HG03575 (cell line): Measurements from ENCODE around the gene ACTG1.

ENCODE experiments used
- ATAC-seq: cut with Tn5 transposase; IDR thresholded peaks from one replicate; pipeline ENCODE4 v1.9.1; 2021; ENCODE audit not compliant: unreplicated experiment, insufficient number of reproducible peaks, low FRiP score; ENCODE audit errors: extremely low read depth

ACTG1 gene

DNA sequence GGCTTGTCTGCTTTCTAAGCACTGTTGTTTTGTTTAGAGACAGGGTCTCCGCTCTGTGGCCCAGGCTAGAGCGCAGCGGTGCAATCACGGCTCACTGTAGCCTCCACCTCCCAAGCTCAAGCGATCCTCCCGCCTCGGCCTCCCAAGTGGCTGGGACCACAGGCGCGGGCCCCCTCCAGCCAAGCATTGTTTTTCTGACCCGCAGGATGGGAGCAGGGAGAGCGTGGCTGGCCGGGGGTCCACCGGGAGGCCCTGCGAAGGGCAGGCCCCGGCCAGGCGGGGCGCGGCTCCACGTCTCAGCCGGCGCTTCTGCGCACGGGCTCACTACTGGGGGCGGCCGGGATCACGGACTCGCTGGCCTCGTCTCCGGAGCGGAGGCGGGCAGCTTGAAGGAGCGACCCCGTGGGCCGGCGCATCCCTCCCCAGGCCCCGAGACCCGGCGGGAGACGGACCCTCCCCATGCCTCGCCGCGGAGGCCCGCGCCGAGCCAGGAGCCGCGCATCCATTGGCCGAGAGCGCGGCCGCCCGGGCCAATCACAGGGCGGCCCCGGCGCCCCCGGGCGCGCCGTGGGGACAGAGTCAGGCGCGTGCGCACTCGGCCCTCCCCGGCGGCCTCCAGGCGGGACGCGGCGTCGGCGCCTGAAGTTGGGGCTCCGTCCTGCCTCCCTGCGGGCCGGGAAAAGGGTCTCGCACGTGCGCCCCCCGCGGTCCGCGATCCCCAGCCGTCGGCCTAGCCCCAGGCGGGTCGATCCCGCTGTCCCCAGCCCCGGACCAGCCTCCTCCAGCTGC lies 24.9 kb downstream of the ACTG1 start:
- ATAC-seq, result no peak

DNA sequence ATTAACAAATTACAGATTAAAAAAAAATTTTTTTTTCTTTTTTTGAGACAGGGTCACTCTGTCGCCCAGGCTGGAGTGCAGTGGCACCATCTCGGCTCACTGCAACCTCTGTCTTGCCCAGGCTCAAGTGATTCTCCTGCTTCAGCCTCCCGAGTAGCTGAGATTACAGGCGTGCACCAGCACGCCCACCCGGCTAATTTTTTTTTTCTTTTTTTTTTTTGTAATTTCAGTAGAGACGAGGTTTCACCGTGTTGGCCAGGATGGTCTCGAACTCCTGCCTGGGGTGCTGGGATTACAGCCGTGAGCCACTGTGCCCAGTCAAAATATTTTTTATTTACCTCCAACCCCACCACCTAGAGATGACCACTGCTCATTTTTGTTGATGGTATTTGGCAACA lies 25.5 kb downstream of the ACTG1 start:
- no peak for ATAC-seq

DNA sequence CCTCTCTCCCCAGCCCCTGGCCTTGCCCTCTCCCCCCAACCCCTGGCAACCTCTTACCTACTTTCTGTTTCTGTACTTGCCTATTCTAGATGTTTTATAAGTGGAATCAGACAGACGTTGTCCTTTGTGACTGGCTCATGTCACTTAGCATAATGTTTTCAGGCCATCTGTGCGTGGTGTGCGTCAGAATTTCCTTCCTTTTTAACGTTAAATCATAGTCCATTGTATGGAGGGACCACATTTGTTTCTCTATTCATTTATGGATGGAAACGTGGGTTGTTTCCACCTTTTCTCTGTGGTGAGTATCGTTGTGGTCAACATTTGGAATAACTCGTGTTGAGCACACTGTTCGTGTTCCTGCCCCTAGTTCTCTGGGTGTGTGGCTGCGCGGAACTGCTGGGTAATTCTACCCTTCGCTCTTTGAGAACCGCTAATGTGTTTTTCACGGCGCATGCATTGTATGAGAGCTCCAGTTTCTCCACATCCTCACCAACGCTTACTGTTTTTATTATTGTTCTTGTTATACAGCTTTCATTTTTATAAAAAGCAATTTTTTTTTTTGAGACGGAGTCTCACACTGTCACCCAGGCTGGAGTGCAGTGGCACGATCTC lies 26.3 kb downstream of the ACTG1 start:
- ATAC-seq, result no peak

DNA sequence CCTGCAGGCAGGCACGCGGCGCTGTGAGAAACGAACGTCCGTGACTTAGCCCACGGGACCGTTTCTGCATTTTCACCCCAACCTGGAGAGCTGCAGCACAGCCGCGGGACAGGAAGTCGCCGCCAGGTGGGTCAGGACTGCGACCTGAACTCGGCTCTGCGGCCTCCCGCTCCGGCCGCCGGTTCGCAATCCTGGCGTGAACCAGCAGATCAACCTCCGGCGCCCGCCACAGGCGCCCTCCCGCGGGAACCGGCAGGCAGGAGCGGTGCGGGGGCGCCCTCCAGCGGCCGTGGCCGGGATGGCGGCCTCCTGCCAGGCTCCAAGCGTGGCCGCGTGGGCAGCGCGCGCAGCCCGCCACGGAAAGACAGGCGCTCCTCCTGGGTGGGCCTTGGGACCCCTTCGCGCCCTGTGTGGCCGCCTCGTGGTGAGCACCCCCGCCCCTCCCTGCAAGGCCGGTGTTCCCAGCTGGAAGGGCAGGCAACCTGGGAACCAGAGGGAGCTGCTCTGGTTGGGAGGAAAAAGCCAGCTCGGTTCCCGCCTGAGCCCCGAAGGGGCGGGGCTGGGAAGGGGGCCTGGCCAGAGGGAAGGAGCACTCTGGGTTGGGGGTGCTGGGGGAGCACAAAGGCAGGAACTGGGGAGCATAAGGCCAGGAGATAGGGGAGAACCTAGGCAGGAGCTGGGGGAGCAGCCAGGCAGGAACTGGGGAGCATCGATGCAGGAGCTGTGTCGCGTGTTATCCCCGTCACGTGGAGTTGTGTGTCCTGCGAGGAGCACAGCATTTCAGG lies 28.2 kb downstream of the ACTG1 start:
- no peak for ATAC-seq

DNA sequence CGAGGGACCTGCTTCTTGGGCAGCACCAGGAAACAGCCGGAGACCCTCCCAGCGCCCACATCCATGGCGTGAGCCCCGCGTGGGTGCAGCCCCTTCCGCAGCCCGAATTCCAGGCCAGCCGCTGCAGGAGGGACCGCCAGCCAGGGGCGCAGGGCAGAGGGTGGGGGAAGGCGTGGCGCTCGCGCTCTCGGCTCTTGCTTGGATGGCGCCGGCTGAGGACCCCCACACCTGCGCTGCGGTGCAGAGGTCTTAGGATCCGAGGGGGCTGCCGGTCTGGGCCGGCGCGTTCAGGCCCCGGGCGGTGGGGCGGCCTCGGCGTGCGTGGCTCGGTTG lies 28.8 kb downstream of the ACTG1 start:
- ATAC-seq, result no peak

DNA sequence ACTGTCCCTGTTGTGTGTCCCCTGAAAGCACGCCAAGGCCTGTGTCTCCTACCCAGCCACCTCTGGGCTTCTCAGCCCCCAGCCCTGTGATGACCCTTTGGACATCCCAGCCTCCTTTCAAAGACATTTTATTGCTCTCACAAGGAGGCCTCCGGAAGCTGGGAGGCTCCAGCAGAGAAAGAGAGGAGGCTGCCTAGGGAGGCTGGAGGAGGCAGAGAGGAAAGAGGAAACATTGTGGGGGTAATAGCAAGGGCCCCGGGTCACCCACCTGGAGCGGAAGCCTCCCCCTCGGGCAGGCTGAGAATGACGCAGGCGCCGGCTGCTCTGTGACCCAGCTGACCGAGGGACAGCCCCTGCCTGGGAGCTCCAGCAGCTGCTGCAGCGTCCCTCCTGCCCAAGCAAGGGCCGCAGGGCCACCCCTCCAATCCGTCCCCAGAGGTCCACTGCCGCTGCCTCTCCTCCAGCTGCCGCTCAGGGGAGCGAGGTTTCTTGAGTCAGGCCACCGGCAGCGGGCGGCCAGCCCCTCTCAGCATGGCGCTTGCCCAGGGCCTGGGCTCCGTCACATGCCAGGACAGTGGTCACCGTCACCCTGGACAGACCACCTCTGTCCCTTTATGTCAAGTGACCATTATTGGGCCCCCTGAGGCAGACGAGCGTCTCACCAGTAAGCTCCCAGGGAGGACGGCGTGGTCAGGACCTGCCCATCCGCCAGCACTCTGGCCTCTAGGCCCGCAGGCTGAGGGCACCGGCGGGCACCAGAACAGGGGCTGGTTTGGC lies 29.3 kb downstream of the ACTG1 start:
- ATAC-seq, result no peak

DNA sequence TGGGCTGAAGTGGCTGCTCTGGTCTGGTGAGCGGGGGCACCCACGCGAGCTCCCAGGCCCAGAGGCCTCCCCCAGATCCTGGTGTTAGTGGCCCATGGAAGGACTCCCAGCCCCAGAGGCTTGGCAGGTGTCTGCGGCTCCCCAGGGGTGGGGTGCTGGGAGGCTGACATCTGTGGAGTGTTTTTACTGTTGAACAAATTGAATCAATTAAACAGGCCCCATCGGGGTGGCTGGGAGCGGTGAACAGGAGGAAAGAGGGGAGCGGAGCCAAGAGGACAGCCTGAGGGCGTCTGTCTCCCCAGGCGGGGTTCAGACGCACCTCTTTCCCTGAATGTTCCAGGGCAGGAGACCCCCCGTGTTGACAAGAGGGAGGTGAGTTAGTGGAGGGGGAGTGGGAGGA lies 29.9 kb downstream of the ACTG1 start:
- no peak for ATAC-seq

DNA sequence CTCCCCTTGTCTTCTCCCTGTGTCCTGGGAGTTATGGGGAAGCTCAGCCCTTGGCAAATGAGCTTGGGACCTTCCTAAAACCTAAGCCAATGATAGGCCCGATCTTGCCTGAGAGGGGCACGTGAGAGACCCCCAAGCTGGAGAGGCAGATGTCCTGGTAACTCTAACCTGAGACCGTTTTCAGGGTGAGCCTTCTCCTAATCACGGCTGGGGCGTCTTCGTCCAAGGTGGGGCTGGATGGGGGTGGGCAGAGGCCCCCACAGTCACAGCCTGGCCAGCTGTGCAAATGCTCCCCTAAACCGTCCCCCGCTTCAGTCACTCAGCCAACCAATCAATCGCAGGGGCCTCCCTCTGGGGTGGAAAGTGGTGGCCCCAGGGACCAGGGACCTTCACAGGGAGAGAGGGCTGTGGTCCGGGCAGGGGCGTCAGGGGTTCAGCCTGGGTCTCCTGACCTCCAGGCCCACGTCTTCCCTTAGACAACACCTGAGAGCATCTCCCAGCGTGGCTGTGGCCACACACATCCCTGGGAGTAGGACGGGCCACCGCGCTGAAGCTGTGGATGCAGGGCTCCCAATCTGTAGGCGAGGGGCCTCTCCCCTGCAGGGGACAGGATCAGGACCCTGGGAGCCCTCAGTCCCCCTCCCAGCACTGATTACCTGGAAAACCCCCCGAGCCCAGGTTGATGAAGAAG lies 30.6 kb downstream of the ACTG1 start:
- no peak for ATAC-seq

DNA sequence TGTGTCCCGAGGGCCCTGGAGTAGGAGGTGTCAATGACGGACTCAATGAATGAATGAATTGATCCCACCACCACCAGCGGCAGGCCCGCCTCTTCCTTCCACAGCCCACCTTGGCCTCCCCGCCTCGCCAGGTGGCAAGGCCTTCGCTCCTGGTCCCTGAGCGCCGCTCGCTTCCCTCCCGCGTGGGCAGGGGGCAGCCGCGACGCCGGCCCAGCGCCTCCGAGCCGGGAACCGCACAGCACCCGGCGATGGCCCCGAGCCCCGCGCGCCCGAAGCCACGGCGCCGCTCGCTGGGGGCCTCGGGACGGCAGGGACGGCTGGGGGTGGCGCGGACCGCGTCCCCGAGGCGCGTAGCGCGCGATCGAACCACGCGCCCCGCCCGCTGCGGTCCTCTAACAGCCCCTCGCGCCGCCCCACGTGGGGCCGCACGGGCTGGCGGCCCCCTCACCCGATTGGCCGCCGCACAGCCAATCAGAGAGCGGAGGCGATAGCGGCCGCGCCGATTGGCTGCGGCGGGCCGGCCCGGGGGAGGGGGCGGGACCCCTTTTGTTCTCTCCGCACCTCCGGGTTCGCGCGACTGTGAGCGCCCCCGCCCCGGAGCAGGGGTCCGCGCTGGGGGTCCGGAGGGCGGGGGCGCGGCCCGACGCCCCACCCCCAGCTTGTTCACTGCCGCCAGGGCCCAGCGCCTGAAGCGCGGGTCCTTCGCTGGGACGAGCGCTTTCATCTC lies 31.4 kb downstream of the ACTG1 start:
- ATAC-seq, result no peak

DNA sequence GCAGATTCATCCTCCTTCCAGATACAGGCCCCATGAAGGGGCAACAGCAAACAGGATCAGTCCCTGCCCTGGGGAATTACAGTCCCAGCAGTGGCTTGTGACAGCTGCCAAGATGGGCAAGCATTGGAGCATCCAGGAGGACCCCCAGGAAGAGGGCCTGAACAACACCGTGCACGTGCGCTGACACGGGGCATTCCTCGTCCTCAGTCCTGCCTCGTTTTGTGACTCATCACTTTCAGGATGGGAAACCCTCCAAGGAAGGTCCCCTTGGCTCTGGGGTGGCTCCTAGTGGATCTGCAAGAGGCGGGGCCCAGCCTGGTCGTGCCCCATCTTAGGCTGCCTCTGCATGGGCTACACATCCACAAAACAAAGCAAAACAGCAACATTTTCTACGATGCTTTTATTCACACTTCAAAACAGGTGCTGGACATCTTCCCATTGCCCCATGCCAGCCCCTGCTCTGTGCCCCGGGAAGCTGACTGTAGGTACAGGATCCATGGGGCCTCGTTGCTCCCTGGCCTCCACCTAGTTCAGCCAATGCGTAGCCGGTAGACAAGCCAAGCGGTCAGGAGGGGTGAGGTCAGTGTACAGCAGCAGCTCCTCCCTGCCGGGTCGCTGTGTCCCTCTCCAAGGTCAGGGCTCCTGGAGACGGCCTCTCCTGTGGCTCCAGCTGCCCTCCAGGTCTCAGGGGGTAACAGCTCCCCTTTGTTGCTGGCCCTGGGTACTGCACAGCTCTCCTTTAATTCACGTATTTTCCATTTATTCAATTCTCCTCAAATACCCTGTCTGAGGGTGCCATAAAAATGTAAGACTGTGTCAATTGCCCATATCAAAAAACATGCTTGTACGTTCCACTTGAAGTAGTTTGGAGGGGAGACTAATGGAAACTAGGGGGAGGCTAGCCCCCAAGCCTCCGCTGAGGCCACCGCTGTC lies 32.2 kb downstream of the ACTG1 start:
- ATAC-seq, result no peak

DNA sequence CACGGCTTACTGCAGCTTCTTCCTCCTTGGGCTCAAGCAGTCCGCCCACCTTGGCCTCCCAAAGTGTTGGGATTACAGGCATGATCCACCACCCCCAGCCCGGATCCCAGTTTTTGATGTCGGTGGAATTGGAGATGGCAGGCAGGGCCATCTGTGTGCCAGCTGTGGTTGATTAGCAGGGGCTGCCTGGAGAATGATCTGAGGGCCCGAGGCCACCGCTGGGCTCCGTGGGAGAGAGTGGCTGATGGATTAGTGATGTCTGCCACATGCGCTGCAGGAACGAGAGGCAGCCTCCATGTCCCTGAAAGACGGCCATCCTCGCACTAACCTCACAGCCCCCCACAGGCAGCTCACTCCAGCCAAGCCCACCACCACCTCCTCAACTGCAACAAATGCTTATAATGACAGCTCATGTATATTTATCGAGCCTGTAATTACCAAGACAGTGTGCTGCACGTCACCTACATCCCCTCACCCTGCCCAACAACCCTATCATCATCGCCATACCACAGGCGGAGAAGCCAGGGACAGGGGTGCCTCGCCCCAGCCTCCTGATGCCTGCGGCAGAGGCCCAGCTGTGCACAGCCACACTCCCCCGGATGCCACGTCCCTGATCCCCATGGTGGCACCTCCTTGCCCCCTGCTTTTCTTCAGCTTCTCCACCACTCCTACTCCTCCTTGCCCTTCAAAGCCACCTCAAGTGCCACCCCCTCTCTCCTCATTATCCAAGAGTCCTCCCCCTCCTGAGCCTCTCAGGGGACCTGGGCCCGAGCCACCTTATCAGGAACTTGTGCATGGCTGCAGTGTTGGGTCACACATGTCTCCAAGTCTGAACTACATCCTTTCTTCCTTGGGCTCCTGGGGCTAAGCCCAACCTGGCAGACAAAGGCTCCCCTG lies 33.2 kb downstream of the ACTG1 start:
- no peak for ATAC-seq

DNA sequence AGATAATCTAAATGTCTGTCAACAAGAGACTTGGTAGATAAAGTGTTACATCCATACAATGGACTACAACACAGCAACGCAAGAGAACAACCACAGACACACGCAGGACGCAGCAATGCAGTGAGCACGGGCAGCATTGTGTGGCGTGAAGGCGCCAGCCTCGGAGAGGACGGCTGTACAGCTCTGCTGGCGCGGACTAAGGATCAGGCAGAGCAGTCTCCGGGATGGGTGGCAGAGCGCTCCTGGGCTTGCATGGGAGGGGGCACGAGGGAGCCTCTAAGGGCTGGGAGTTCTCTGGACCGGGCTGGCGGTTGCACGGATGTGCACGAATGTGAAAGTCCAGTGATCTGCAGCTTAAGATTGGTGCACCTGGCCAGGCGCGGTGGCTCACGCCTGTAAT lies 34.5 kb downstream of the ACTG1 start:
- no peak for ATAC-seq

DNA sequence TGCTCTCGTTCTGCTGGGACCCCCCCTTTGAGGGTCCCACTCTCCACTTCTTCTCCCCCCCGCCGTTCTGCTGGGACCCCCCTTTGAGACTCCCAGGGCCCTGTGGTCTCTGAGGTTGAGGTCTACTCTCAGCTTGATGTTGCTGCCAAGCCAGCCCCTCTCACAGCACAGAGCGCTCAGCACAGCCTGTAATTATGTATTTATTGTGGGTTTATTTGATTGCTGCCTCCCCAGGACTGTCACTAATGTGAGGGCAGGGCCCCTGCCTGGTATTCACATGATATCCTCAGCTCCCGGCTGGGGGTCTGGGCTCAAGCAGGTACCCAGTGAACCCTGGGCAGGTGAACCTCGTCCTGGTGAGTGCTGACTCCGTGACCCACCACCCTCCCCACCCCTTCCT lies 35.4 kb downstream of the ACTG1 start:
- ATAC-seq, result no peak

DNA sequence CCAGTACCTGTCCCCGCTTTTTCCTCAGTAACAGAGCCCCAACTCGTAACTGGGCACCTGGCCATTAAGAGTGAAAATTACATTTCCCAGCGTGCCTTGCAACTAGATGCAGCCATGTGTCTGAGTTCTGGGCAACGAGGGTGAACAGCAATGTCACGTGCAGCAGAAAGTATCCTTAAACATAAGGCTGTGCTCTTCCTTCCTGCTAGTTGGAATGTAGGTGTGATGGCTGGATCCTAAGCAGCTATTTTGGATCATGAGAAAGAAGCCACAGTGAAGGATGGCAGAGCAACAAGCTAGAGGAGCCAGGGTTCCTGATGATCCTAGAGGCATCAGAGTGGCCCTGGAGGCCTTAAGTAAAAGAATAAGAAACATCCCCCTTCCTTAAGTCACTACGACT lies 36.0 kb downstream of the ACTG1 start:
- no peak for ATAC-seq

DNA sequence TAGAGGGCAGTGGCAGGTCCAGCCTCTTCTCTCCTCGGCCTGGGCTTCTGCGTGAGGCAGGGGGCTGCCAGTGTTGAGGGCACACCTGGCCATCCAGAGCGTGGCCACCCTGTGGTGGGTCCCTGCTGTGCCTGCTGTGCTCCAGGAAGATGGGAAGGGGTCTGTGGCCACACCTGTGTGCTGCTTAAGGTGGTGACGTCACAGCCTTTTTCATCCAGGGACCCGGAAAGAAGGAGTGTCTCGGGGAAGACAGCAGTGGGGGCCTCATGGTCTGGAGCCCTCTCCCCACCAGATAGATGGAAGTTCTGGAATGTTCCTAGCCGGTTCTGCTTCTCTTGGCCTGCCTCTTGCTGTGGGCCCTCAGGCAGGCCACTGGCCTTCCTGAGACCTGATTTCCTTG lies 36.5 kb downstream of the ACTG1 start:
- no peak for ATAC-seq

DNA sequence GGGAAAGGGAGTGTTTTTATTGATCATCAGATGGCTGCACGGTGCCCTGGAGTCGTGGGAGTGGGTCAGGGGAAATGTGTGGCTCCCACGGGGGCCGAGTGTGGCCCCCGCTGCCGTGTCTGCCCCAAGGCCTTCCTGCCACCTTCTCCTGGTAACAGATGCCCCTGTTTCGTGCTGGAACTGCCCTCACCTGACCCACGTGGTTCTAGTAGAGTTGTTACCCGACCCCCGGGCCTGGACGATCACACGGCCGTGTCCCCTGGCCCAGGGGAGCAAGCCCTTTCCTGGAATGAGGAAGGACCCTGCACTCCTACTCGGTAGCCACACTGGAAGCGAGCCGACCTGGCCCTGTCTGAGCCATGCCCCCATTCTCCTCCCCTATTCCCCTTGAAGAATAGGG lies 37.6 kb downstream of the ACTG1 start:
- ATAC-seq, result no peak
